Upper lobe of left lung (tissue), 6 donors: ENCODE results near the gene SLC1A2. TPM values are rescaled to one million over a fixed set of nuclear protein-coding genes. Genes with fewer than 3 reads are reported as not detected.

Experiments
- ATAC-seq, 2 donors: fragments of 200-7000 bp; cut with Tn5 transposase; one replicate each; pipeline ENCODE4 v1.9.1; 2022; ENCODE audit warnings: mild to moderate bottlenecking in 2 of 2, moderate library complexity in 2 of 2; ENCODE audit not compliant: low FRiP score in 2 of 2
- DNase-seq, 2 donors: peaks; one replicate each; pipeline ENCODE4 v3.0.0-alpha.2; 2019 to 2020
- H3K27ac ChIP-seq, 4 donors: fragments of 200-600 bp; sonication (generic); one replicate each; pipeline ENCODE4 v1.5.1; 2016 to 2019
- H3K27me3 ChIP-seq, 4 donors: fragments of 200-600 bp; sonication (generic); one replicate each; pipeline ENCODE4 v1.5.1; 2017 to 2019
- H3K36me3 ChIP-seq, 4 donors: fragments of 200-600 bp; sonication (generic); one replicate each; pipeline ENCODE4 v1.5.1; 2016 to 2019
- H3K4me1 ChIP-seq, 4 donors: fragments of 200-600 bp; sonication (generic); one replicate each; pipeline ENCODE4 v1.5.1; 2018 to 2019
- H3K4me3 ChIP-seq, 4 donors: fragments of 200-600 bp; sonication (generic); one replicate each; pipeline ENCODE4 v1.5.1; 2017 to 2019; ENCODE audit warnings: mild to moderate bottlenecking in 2 of 4, moderate library complexity in 1 of 4
- H3K9me3 ChIP-seq, 4 donors: fragments of 200-600 bp; sonication (generic); one replicate each; pipeline ENCODE4 v1.5.1; 2018 to 2019
- EP300 ChIP-seq, 4 donors: sonication (generic); formaldehyde crosslinking; IDR thresholded peaks; one replicate each; pipeline ENCODE4 v1.5.1; 2017; ENCODE audit warnings: antibody characterized with exemption in 4 of 4, control low read depth in 2 of 4
- POLR2A ChIP-seq, 4 donors: fragments of 450-650 bp; IDR thresholded peaks; one replicate each; pipeline ENCODE4 v1.5.1; 2016 to 2017; ENCODE audit warnings: antibody characterized with exemption in 4 of 4, mild to moderate bottlenecking in 2 of 4
- POLR2AphosphoS5 ChIP-seq, 2 donors: sonication (generic); formaldehyde crosslinking; IDR thresholded peaks; one replicate each; pipeline ENCODE4 v1.5.1; 2017; ENCODE audit warnings: antibody characterized with exemption in 2 of 2
- WGBS, 2 donors: methylation state at CpG; one replicate each; pipeline ENCODE4 v1.1.5; 2017 to 2018; 5-methylcytosine and 5-hydroxymethylcytosine counted together
- total RNA-seq, 6 donors: library from RNA; depleted of rRNA in 4 of 6; stranded (reverse); fragments of >200 nt in 4 of 6; gene quantifications; one replicate each; pipeline versions ENCODE4 v1.1.0 to v1.2.1, GENCODE V29; 2016 to 2021
- TF ChIP-seq, protein P1 (sequence below), 6 experiments: fragments of 450-650 bp in 4 of 6; fragments of 200-600 bp in 2 of 6; sonication (generic) in 2 of 6; IDR thresholded peaks; one replicate each; pipeline ENCODE4 v1.5.1; 2016 to 2019; ENCODE audit warnings: antibody characterized with exemption in 6 of 6
- donor health status: DM: no; HTN: no; CAD: no; lungs with moderate emphysema.
- donor health status: DM: no; HTN: yes; CAD: no; lungs with severe emphysema.

The SLC1A2 gene
- total RNA-seq, 6 donors from 2014 or later, result 1.5 to 3.1 (median 2.0) TPM

DNA sequence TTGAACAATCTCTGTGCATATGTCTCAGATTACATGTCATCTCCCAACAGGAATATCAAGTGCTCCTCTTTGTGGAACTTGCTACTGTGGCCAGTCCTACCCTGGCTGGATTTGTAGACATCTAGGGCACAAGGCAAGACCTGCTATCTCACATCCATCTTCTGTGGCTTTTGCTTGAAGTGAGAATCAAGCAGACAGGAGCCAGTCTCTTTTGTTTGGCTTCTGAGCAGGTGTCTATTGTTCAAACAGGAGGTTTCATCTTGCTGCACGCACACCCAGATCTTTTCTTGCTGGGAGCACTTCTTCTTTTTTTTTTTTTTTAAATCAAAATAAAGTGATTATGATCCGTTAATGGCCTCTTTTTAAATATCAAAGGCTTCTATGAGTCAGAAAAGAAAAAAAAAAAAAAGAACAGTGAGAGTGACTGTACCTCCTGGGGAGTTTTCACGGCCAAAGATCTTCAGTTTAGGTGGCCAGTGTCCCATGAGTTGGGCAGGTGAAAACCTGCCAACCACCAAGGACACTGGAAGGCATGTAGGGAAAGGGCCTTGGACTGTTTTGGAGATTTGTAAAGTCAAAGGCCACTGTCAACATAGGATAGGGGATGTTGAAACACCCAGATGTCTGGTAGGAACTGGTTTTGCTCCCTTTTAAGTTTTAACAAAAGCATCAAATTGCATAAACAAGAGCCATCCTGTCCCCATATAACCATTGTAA, 202.2 kb downstream of the SLC1A2 start:
- H3K27me3 ChIP-seq, result no peaks in the 10 kb centered on the region
- no peaks in the 10 kb centered on the region for H3K9me3 ChIP-seq
- peaks cover 4 to 25% (median 14%) of the 10 kb centered on the region in 4 donors for H3K4me1 ChIP-seq
- no peak for DNase-seq
- H3K4me3 ChIP-seq, result no peak overlapping the region
- peaks cover 13 to 71% (median 44%) of the 10 kb centered on the region in 4 donors for H3K36me3 ChIP-seq
- TF ChIP-seq, protein P1, sequence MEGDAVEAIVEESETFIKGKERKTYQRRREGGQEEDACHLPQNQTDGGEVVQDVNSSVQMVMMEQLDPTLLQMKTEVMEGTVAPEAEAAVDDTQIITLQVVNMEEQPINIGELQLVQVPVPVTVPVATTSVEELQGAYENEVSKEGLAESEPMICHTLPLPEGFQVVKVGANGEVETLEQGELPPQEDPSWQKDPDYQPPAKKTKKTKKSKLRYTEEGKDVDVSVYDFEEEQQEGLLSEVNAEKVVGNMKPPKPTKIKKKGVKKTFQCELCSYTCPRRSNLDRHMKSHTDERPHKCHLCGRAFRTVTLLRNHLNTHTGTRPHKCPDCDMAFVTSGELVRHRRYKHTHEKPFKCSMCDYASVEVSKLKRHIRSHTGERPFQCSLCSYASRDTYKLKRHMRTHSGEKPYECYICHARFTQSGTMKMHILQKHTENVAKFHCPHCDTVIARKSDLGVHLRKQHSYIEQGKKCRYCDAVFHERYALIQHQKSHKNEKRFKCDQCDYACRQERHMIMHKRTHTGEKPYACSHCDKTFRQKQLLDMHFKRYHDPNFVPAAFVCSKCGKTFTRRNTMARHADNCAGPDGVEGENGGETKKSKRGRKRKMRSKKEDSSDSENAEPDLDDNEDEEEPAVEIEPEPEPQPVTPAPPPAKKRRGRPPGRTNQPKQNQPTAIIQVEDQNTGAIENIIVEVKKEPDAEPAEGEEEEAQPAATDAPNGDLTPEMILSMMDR (IDR thresholded peaks at IDR 0.05), result no peak
- TF ChIP-seq EP300 (IDR thresholded peaks at IDR 0.05), result no peak
- ATAC-seq, result no peak
- 69 to 73% methylated on average over 3 of the region's 3 CpGs for WGBS, 2 donors
- peak overlapping the region in 3 of 4 donors; percentile 2 to 18 (median 12) for H3K27ac ChIP-seq

DNA sequence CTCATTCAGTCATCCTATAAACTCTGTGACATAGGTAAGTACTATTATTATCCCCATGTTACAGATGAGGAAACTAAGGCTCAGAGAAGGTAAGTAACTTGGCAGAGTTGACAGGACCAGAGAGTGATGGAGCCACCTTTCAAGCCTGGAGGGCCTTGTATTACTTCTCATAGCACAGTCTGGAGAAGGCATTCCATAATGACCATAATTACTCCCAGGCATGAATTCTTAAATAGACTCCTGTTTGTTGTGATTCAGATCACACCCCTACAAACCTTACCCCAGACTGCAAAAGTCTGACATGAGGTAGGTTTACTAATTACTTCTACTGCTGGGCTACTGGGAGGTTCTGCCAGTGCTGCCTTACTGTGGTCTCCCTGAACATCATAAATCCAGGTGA, 203.4 kb downstream of the SLC1A2 start:
- DNase-seq, result no peak
- peaks cover 8 to 61% (median 34%) of the 10 kb centered on the region in 4 donors for H3K36me3 ChIP-seq

DNA sequence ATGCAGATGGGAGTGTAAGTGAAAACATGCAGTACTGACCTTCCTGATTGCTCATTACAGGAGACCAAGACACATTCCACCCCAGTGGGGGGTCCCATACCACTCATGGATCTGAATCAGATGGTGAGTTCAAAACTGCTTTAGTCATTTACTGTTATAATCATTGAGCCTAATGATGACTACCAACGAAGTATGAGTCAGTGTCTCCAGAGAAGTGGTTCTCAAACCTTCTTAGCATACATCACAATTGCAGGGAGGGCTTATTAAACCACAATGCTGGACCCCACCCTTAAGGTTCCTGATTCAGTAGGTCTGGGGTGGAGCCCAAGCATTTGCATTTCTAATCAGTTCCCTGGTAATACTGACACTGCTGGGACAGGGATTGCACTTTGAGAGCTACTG, 204.6 kb downstream of the SLC1A2 start:
- peak in 1 of 2 donors; percentile 39 for DNase-seq
- Histone ChIP-seq H3K4me3 (no peak overlapping the region), H3K27me3 (no peaks in the 10 kb centered on the region), H3K27ac (peak overlapping the region in 2 of 4 donors; percentile 36 to 43), H3K4me1 (peaks cover 4 to 31% (median 14%) of the 10 kb centered on the region in 4 donors), H3K9me3 (no peaks in the 10 kb centered on the region), H3K36me3 (peaks cover 8 to 55% (median 27%) of the 10 kb centered on the region in 4 donors)
- no peak for TF ChIP-seq POLR2A (IDR thresholded peaks at IDR 0.05)
- TF ChIP-seq, protein P1 (IDR thresholded peaks at IDR 0.05), result no peak
- TF ChIP-seq EP300 (IDR thresholded peaks at IDR 0.05), result no peak
- TF ChIP-seq POLR2AphosphoS5 (IDR thresholded peaks at IDR 0.05), result no peak
- ATAC-seq, result peak; percentile 65 to 89
- 60 to 62% methylated on average over 1 of the region's 1 CpG for WGBS, 2 donors

More for the DNA sequence above, 203.4 kb downstream of the SLC1A2 start:
- H3K9me3 ChIP-seq, result no peaks in the 10 kb centered on the region
- TF ChIP-seq POLR2AphosphoS5 (IDR thresholded peaks at IDR 0.05) (no peak), EP300 (IDR thresholded peaks at IDR 0.05) (no peak), POLR2A (IDR thresholded peaks at IDR 0.05) (no peak)
- TF ChIP-seq, protein P1 (IDR thresholded peaks at IDR 0.05), result no peak
- H3K4me1 ChIP-seq, result peaks cover 4 to 31% (median 14%) of the 10 kb centered on the region in 4 donors
- no peak overlapping the region for H3K27ac ChIP-seq
- ATAC-seq, result no peak
- no peak overlapping the region for H3K4me3 ChIP-seq
- no peaks in the 10 kb centered on the region for H3K27me3 ChIP-seq

DNA sequence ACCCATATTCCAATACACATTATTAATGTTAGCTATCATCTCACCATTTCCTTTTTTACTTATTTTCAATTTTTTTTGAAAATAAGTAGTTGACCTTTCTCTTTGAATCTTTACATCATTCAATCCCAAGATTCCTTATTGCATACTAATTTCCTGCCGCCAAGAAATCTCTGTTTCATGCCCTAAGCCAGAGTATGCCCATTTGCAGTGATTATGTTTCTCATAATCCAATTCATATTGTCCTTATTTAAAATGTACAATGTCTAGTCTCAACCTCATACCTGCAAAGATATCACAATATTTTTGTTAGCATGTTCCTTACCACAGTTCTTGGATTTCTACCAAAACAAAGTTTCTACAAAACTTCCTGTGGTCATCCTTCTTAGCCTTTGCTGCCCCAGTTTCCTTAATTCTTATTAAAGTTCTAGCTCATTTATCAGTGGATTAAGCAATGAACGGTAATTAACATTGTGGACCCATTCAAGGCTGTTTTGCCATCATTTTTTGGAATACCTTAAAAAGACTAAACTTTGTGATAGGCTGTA, 205.1 kb downstream of the SLC1A2 start:
- Histone ChIP-seq H3K27ac (peak overlapping the region in 2 of 4 donors; percentile 36 to 43), H3K9me3 (no peaks in the 10 kb centered on the region), H3K27me3 (no peaks in the 10 kb centered on the region), H3K4me3 (no peak overlapping the region), H3K4me1 (peaks cover 4 to 31% (median 14%) of the 10 kb centered on the region in 4 donors), H3K36me3 (peaks cover 8 to 55% (median 24%) of the 10 kb centered on the region in 4 donors)
- TF ChIP-seq EP300 (IDR thresholded peaks at IDR 0.05) (no peak), POLR2A (IDR thresholded peaks at IDR 0.05) (no peak), POLR2AphosphoS5 (IDR thresholded peaks at IDR 0.05) (no peak)
- TF ChIP-seq, protein P1 (IDR thresholded peaks at IDR 0.05), result no peak
- WGBS, 2 donors, result 70 to 81% methylated on average over 2 of the region's 2 CpGs
- ATAC-seq (no peak), DNase-seq (no peak)
